NB4 (cell line): ENCODE measurements around the gene GABRG3.

Source experiments
- DNase-seq: peaks from one replicate; pipeline ENCODE4 v3.0.0; 2010; ENCODE audit warnings: low read depth
- H3K4me3 ChIP-seq: one replicate; pipeline ENCODE4 v1.5.1; 2011; ENCODE audit warnings: mild to moderate bottlenecking, low read depth, low read length, moderate library complexity
- MYC ChIP-seq: IDR thresholded peaks from 2 replicates; pipeline ENCODE4 v1.6.1; 2011; ENCODE audit warnings: low read depth, low read length
- POLR2A ChIP-seq: IDR thresholded peaks from 2 replicates; pipeline ENCODE4 v1.6.1; 2011; ENCODE audit warnings: mild to moderate bottlenecking; ENCODE audit not compliant: insufficient read length; ENCODE audit errors: extremely low read depth
- TF ChIP-seq, protein P1 (sequence below): IDR thresholded peaks from one replicate; pipeline ENCODE4 v1.5.1; 2012; ENCODE audit warnings: low read depth, low read length
- TF ChIP-seq, protein P2 (sequence below): IDR thresholded peaks from 2 replicates; pipeline ENCODE4 v1.6.1; 2011; ENCODE audit warnings: low read depth, low read length

The GABRG3 gene

DNA sequence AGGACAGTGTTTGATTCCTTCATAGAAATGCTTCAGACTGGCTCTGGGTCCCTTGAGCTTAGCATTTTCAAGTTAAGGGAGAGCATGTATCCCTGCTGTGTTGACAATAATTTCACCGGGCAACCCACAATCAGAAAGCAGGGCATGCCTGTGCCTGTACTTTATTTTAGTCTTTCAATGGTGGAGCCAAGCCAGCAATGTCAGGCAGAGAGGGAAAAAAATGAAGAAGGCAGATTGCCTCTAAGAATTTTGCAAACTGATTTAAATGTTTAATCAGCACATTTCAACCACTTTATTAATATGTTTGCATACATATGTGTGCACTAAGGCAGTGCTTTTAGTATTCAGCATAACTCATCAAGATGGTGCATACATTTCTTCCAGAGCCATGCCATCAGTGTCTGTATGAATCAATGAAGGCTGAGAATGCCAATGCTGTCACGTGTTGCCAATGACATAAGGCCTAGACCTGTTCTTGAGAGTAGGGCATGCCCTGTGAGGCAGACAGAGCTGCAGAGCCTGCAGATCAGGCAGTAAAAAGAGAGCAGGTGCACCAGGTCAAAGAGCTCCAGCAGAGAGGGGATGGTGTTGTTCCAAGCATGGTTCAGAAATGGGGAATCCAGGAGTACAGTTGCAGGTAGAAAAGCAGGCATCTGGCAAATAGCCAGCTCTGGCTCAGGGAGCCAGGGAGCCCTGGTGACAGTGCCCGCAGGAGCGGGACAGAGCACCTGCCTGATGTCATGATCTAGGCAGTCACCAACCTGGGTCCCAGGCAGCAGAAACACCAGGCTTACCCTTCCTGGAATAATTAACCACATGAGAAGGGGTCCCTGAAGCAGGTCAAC is 508.5 kb downstream of the GABRG3 start:
- TF ChIP-seq POLR2A (no peak), MYC (no peak)
- TF ChIP-seq, protein P1, sequence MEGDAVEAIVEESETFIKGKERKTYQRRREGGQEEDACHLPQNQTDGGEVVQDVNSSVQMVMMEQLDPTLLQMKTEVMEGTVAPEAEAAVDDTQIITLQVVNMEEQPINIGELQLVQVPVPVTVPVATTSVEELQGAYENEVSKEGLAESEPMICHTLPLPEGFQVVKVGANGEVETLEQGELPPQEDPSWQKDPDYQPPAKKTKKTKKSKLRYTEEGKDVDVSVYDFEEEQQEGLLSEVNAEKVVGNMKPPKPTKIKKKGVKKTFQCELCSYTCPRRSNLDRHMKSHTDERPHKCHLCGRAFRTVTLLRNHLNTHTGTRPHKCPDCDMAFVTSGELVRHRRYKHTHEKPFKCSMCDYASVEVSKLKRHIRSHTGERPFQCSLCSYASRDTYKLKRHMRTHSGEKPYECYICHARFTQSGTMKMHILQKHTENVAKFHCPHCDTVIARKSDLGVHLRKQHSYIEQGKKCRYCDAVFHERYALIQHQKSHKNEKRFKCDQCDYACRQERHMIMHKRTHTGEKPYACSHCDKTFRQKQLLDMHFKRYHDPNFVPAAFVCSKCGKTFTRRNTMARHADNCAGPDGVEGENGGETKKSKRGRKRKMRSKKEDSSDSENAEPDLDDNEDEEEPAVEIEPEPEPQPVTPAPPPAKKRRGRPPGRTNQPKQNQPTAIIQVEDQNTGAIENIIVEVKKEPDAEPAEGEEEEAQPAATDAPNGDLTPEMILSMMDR: no peak
- TF ChIP-seq, protein P2, sequence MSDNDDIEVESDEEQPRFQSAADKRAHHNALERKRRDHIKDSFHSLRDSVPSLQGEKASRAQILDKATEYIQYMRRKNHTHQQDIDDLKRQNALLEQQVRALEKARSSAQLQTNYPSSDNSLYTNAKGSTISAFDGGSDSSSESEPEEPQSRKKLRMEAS: no peak
- H3K4me3 ChIP-seq: no peak overlapping the region
- no peak for DNase-seq

DNA sequence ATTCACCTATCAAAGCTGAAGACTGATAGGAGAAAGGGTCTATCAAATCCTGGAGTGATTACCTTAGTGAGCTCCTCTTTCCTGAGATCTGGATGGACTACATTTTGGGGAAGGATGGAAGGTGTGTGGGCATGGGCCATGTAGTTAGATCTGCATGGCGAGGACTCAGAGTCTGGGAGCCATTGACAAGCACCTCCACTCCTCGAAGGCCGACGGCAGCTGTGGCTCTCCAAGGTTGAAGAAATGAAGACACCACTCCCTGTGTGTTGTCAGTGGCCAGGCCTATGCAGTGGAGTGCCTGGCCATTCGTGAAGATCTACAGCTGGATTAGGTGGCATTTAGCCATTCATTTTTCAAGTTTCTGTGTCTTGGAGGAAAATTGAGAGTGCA is 509.2 kb downstream of the GABRG3 start:
- no peak for DNase-seq
- TF ChIP-seq, protein P1: no peak
- TF ChIP-seq, protein P2: no peak
- TF ChIP-seq MYC: no peak
- TF ChIP-seq POLR2A: no peak
- no peak overlapping the region for H3K4me3 ChIP-seq

DNA sequence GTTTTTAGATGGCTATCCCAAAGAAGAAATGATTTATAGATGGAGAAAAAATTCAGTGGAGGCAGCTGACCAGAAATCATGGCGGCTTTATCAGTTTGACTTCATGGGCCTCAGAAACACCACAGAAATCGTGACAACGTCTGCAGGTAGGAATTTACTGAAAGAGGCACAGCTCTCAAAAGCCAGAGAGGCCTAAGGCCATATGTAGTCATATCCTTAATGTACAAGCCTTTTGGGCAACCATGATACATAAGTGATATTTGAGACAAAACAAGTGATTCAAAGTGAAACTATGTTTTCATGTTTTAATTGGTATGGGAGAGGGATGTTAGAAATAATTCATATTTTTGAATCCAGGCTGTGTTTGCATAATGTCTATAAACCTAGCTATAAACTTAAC is 509.7 kb downstream of the GABRG3 start:
- no peak overlapping the region for H3K4me3 ChIP-seq
- DNase-seq: no peak
- TF ChIP-seq POLR2A: no peak
- no peak for TF ChIP-seq MYC
- TF ChIP-seq, protein P1: no peak
- TF ChIP-seq, protein P2: no peak

GRCh38 chr15:27481768-27482167 is 510.8 kb downstream of the GABRG3 start:
- DNase-seq: no peak
- H3K4me3 ChIP-seq: no peak overlapping the region
- no peak for TF ChIP-seq POLR2A
- TF ChIP-seq MYC: no peak
- TF ChIP-seq, protein P2: no peak
- TF ChIP-seq, protein P1: no peak

DNA sequence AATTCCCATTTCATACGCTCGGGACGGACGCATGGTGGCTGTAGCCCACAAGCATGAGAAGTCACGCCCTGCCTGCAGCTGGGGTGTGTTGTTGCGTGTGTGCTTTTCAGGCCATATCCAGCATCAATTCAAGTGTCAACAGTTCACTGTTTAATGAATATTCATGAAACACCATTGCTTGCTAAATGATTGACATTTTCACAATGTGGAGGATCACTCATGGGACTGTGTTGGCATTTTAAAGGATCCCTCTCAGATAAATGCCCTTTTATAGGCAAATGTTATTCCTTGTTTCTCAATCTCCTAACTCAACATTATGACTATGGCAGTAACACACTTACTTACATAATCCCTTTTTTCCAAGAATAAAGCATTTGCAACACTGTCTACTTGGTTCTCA is 511.3 kb downstream of the GABRG3 start:
- TF ChIP-seq, protein P2: no peak
- no peak for TF ChIP-seq POLR2A
- TF ChIP-seq MYC: no peak
- TF ChIP-seq, protein P1: no peak
- H3K4me3 ChIP-seq: no peak overlapping the region
- DNase-seq: no peak
